Measurements from ENCODE around the gene ECHDC1. TPM values are rescaled to one million over a fixed set of nuclear protein-coding genes. Genes with fewer than 3 reads are reported as not detected.

ECHDC1 gene
- total RNA-seq, 1 experiment from 2014 or later, result 60.0 TPM

DNA sequence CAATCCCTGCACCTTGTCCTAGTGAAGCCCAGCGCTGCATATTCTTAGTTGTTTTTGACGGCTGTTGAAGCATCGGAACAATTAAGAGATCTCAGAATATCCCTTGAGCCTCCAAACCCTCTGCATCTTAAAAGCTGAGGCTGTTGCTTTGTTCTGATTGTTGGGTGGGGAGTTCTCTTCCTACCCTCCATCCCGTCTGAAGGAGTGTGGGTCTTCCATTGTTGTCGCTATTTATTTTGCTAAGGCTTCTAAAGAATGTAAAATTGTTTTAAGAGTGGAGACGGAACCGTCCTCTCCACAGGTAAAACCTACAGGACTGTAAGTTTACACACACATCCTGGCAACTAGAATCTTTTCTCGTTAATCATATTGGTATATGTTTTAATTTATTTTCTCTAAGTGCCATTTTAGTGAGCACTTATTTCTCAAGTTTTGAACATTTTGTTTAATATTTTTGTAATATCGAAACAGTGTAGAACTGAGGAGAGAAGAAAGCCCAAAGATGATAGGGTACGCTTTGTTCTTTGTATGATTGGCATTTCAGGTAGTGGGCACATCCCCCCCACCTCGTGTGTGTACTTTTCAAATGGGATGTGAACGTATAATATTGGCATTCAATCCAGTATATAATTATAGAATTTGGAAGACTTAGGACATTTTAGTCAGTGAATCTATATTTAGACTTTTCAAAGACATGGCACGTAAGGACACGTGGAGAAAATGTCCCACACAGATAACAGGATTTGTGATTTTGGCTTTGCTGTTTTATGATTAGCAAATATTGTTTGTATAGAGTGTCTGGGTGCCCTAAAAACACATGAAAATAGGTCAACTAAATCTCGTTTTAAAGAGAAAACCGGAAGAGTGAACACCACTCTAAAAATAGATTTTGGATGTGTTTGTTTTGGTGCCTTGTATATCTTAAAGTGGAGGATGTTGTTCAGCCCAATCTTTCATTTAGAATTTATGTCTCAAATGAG lies 75.5 kb downstream of the ECHDC1 start (continued):
- TF ChIP-seq GABPB1 (CRISPR knock-in tag; IDR thresholded peaks at IDR 0.05) (no peak), IRF2 (CRISPR knock-in tag; IDR thresholded peaks at IDR 0.05; ENCODE audit: borderline replicate concordance, low read depth) (no peak), JUN (CRISPR knock-in tag; IDR thresholded peaks at IDR 0.05) (no peak)
- TF ChIP-seq, protein P1, sequence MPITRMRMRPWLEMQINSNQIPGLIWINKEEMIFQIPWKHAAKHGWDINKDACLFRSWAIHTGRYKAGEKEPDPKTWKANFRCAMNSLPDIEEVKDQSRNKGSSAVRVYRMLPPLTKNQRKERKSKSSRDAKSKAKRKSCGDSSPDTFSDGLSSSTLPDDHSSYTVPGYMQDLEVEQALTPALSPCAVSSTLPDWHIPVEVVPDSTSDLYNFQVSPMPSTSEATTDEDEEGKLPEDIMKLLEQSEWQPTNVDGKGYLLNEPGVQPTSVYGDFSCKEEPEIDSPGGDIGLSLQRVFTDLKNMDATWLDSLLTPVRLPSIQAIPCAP (CRISPR knock-in tag; IDR thresholded peaks at IDR 0.05), result no peak
- TF ChIP-seq, protein P2, sequence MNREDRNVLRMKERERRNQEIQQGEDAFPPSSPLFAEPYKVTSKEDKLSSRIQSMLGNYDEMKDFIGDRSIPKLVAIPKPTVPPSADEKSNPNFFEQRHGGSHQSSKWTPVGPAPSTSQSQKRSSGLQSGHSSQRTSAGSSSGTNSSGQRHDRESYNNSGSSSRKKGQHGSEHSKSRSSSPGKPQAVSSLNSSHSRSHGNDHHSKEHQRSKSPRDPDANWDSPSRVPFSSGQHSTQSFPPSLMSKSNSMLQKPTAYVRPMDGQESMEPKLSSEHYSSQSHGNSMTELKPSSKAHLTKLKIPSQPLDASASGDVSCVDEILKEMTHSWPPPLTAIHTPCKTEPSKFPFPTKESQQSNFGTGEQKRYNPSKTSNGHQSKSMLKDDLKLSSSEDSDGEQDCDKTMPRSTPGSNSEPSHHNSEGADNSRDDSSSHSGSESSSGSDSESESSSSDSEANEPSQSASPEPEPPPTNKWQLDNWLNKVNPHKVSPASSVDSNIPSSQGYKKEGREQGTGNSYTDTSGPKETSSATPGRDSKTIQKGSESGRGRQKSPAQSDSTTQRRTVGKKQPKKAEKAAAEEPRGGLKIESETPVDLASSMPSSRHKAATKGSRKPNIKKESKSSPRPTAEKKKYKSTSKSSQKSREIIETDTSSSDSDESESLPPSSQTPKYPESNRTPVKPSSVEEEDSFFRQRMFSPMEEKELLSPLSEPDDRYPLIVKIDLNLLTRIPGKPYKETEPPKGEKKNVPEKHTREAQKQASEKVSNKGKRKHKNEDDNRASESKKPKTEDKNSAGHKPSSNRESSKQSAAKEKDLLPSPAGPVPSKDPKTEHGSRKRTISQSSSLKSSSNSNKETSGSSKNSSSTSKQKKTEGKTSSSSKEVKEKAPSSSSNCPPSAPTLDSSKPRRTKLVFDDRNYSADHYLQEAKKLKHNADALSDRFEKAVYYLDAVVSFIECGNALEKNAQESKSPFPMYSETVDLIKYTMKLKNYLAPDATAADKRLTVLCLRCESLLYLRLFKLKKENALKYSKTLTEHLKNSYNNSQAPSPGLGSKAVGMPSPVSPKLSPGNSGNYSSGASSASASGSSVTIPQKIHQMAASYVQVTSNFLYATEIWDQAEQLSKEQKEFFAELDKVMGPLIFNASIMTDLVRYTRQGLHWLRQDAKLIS (CRISPR knock-in tag; IDR thresholded peaks at IDR 0.05; ENCODE audit: borderline replicate concordance), result no peak
- TF ChIP-seq, protein P3, sequence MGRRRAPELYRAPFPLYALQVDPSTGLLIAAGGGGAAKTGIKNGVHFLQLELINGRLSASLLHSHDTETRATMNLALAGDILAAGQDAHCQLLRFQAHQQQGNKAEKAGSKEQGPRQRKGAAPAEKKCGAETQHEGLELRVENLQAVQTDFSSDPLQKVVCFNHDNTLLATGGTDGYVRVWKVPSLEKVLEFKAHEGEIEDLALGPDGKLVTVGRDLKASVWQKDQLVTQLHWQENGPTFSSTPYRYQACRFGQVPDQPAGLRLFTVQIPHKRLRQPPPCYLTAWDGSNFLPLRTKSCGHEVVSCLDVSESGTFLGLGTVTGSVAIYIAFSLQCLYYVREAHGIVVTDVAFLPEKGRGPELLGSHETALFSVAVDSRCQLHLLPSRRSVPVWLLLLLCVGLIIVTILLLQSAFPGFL (CRISPR knock-in tag; IDR thresholded peaks at IDR 0.05; ENCODE audit: borderline replicate concordance), result no peak
- TF ChIP-seq, protein P4, sequence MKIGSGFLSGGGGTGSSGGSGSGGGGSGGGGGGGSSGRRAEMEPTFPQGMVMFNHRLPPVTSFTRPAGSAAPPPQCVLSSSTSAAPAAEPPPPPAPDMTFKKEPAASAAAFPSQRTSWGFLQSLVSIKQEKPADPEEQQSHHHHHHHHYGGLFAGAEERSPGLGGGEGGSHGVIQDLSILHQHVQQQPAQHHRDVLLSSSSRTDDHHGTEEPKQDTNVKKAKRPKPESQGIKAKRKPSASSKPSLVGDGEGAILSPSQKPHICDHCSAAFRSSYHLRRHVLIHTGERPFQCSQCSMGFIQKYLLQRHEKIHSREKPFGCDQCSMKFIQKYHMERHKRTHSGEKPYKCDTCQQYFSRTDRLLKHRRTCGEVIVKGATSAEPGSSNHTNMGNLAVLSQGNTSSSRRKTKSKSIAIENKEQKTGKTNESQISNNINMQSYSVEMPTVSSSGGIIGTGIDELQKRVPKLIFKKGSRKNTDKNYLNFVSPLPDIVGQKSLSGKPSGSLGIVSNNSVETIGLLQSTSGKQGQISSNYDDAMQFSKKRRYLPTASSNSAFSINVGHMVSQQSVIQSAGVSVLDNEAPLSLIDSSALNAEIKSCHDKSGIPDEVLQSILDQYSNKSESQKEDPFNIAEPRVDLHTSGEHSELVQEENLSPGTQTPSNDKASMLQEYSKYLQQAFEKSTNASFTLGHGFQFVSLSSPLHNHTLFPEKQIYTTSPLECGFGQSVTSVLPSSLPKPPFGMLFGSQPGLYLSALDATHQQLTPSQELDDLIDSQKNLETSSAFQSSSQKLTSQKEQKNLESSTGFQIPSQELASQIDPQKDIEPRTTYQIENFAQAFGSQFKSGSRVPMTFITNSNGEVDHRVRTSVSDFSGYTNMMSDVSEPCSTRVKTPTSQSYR (CRISPR knock-in tag; IDR thresholded peaks at IDR 0.05), result no peak
- TF ChIP-seq, protein P5, sequence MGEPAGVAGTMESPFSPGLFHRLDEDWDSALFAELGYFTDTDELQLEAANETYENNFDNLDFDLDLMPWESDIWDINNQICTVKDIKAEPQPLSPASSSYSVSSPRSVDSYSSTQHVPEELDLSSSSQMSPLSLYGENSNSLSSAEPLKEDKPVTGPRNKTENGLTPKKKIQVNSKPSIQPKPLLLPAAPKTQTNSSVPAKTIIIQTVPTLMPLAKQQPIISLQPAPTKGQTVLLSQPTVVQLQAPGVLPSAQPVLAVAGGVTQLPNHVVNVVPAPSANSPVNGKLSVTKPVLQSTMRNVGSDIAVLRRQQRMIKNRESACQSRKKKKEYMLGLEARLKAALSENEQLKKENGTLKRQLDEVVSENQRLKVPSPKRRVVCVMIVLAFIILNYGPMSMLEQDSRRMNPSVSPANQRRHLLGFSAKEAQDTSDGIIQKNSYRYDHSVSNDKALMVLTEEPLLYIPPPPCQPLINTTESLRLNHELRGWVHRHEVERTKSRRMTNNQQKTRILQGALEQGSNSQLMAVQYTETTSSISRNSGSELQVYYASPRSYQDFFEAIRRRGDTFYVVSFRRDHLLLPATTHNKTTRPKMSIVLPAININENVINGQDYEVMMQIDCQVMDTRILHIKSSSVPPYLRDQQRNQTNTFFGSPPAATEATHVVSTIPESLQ (CRISPR knock-in tag; IDR thresholded peaks at IDR 0.05), result no peak

DNA sequence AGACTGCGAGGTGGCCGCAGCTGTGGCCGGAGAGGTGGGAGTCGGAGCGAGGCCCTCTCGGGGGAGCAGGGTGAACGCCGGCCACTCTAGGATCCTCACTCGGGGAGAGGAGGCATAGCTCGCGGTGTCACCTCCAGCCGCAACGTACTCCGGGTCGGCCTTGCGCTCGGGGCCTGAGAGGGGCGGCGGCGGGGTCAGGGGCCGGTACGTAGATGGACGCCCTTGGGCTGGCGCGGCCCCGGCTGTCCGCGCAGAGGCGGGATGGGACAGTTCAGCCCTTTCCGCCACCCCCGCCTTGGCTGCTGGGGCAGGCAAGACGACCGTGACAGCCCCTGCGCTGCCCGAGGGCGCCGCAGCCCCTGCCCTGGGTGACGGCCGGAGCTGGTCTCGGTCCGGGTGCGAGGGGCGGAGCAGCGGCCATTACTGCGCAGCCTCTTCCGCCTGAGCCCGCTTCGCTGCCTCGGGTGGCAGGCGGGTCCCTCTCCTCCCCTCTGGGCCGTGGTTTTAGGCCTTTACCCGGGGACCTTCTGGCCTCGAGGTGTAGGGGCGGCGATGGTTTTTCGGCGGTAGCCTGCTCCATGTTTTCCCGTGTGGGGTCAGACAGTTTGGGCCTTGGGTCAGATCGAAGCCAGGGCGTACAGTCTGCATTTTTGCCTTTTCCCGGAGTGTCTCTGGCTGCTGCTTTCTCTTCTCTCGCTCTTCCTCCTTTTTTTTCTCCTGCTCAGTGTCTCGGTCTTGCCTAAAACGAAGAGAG lies 76.3 kb downstream of the ECHDC1 start:
- Mint-ChIP-seq H3K27me3 (ENCODE audit: low read depth) (no peaks in the 10 kb centered on the region), H3K9me3 (no peaks in the 10 kb centered on the region), H3K4me3 (peak overlapping the region; percentile 99), H3K36me3 (peaks cover 4% of the 10 kb centered on the region; the same call in 1 of the 2 replicates), H3K4me1 (peaks cover 33% of the 10 kb centered on the region), H3K27ac (peak overlapping the region; percentile 100)
- ATAC-seq (peak; percentile 80), DNase-seq (ENCODE audit: low spot score) (peak; percentile 63)
- ChIA-PET CTCF (interaction anchor here (0.5 to 2.6 kb wide), 36 partner anchors 8 to 1313 kb away, joined by 3 to 41 read pairs (median 4); partner anchors contain the start of gene KIAA0408), POLR2A (interaction anchor here (0.6 to 1.8 kb wide), 6 partner anchors 22 to 282 kb away, joined by 3 to 17 read pairs (median 4); no protein-coding TSS in a partner anchor)
- TF ChIP-seq KAT7 (CRISPR knock-in tag; IDR thresholded peaks at IDR 0.05; ENCODE audit: borderline replicate concordance) (peak; percentile 95; the same call in 1 of the 2 replicates), NFYB (CRISPR knock-in tag; conservative IDR thresholded peaks at IDR 0.05; ENCODE audit: low read depth) (0 out of 2 replicates have a peak, but pooled peaks have one; percentile 13), TP53 (CRISPR knock-in tag; IDR thresholded peaks at IDR 0.05) (peak; percentile 86), ZNF219 (CRISPR knock-in tag; IDR thresholded peaks at IDR 0.05; ENCODE audit: borderline replicate concordance) (no peak; the same call in 1 of the 2 replicates), SP1 (CRISPR knock-in tag; conservative IDR thresholded peaks at IDR 0.05) (no peak), ESRRA (CRISPR knock-in tag; IDR thresholded peaks at IDR 0.05; ENCODE audit: borderline replicate concordance) (peak; percentile 30; the same call in 1 of the 2 replicates), FOXK1 (CRISPR knock-in tag; IDR thresholded peaks at IDR 0.05) (peak; percentile 18; the same call in 1 of the 2 replicates)
- TF ChIP-seq, protein P6, sequence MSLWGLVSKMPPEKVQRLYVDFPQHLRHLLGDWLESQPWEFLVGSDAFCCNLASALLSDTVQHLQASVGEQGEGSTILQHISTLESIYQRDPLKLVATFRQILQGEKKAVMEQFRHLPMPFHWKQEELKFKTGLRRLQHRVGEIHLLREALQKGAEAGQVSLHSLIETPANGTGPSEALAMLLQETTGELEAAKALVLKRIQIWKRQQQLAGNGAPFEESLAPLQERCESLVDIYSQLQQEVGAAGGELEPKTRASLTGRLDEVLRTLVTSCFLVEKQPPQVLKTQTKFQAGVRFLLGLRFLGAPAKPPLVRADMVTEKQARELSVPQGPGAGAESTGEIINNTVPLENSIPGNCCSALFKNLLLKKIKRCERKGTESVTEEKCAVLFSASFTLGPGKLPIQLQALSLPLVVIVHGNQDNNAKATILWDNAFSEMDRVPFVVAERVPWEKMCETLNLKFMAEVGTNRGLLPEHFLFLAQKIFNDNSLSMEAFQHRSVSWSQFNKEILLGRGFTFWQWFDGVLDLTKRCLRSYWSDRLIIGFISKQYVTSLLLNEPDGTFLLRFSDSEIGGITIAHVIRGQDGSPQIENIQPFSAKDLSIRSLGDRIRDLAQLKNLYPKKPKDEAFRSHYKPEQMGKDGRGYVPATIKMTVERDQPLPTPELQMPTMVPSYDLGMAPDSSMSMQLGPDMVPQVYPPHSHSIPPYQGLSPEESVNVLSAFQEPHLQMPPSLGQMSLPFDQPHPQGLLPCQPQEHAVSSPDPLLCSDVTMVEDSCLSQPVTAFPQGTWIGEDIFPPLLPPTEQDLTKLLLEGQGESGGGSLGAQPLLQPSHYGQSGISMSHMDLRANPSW (CRISPR knock-in tag; conservative IDR thresholded peaks at IDR 0.05; ENCODE audit: low read depth), result no peak
- TF ChIP-seq, protein P7, sequence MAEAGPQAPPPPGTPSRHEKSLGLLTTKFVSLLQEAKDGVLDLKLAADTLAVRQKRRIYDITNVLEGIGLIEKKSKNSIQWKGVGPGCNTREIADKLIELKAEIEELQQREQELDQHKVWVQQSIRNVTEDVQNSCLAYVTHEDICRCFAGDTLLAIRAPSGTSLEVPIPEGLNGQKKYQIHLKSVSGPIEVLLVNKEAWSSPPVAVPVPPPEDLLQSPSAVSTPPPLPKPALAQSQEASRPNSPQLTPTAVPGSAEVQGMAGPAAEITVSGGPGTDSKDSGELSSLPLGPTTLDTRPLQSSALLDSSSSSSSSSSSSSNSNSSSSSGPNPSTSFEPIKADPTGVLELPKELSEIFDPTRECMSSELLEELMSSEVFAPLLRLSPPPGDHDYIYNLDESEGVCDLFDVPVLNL (CRISPR knock-in tag; IDR thresholded peaks at IDR 0.05; ENCODE audit: borderline replicate concordance, low read depth), result 0 out of 2 replicates have a peak, but pooled peaks have one; percentile 26
